Measurements from ENCODE around the gene HGF.

GRCh38 chr7:81666209-81666608 lies 103.6 kb downstream of the HGF start:
- TF ChIP-seq CTCF (conservative IDR thresholded peaks at IDR 0.05; ENCODE audit: low read depth, low read length) (no peak), EZH2 (IDR thresholded peaks at IDR 0.05; ENCODE audit: low read length, unreplicated experiment) (no peak), EZH2phosphoT487 (IDR thresholded peaks at IDR 0.05; ENCODE audit: borderline replicate concordance, low read length) (no peak)
